ENCODE data around the gene ATG16L1. TPM values are rescaled to one million over a fixed set of nuclear protein-coding genes. Genes with fewer than 3 reads are reported as not detected.

The ATG16L1 gene
- total RNA-seq, 4 donors from 2014 or later = 46.4 to 125 (median 58.4) TPM

DNA sequence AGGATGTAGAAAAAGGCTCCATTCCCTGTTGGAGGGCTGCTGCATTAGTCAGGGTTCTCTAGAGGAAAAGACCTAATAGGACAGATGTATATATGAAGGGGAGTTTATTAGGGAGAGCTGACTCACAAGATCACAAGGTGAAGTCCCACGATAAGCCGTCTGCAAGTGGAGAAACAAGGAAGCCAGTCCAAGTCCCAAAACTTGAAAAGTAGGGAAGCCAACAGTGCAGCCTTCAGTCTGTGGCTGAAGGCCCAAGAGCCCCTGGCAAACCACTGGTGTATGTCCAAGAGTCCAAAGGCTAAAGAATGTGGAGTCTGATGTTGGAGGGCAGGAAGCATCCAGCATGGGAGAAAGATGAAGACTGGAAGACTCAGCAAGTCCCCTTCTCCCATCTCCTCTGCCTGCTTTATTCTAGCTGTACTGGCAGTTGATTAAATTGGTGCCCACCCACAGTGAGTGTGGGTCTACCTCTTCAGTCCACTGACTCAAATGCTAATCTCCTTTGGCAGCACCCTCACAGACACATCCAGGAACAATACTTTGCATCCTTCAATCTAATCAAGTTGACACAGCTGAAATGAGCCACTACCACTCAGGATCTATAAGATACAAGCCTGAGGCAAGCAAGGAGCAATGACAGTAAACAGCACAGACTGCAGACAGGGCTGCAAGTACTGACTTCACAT, 30.0 kb upstream of the ATG16L1 start:
- Histone ChIP-seq H3K36me3 (no peaks in the 10 kb centered on the region), H3K27ac (no peak overlapping the region)
- DNase-seq = no peak

GRCh38 chr2:233223059-233223894, 28.2 kb upstream of the ATG16L1 start:
- DNase-seq = no peak
- no peaks in the 10 kb centered on the region for H3K27me3 ChIP-seq
- H3K4me3 ChIP-seq = no peak overlapping the region
- TF ChIP-seq CTCF (IDR thresholded peaks at IDR 0.05) (no peak), POLR2A (IDR thresholded peaks at IDR 0.05) (no peak)
- no peaks in the 10 kb centered on the region for H3K36me3 ChIP-seq
- no peak overlapping the region for H3K27ac ChIP-seq
- no peaks in the 10 kb centered on the region for H3K4me1 ChIP-seq
- no peaks in the 10 kb centered on the region for H3K9me3 ChIP-seq

More for the DNA sequence above, 30.0 kb upstream of the ATG16L1 start:
- H3K27me3 ChIP-seq = no peaks in the 10 kb centered on the region
- no peaks in the 10 kb centered on the region for H3K9me3 ChIP-seq
- H3K4me1 ChIP-seq = no peaks in the 10 kb centered on the region
- no peak overlapping the region for H3K4me3 ChIP-seq
- TF ChIP-seq POLR2A (IDR thresholded peaks at IDR 0.05) (no peak), CTCF (IDR thresholded peaks at IDR 0.05) (no peak)

DNA sequence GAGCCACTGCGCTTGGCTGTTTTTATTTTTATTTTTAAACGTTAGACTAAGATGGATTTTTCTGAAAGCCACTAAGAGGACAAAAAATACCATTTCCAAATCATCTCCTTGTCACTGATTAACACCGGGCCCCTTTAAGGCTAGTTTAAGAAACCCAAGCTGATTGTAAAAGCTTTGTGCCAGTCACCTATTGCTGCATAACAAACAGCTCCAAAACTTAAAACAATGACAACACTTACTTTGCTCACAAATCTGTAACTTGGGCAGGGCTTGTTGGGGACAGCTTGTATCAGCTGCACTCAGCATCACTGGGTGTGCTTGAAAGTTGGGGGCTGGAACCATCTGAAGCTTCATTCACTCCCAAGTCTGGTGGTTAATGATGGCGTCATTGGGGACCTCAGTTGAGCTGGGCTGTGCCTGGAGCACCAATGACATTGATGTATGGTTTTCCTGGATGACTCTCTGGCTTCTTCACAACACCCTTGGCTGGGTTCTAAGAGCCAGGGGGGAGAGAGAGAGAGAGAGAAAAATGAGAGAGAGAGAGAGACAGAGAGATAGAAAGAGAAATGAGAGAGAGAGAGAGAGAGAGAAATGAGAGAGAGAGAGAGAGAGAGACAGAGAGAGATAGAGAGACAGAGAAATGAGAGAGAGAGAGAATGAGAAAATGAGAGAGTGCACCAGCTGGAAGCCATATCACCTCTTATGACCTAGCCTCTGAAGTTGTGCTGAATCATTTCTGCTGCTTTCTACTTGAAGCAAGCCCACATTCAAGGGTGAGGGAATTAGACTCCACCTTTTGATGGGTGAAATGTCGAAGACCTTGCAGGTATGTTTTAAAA, 26.0 kb upstream of the ATG16L1 start:
- Histone ChIP-seq H3K27ac (no peak overlapping the region), H3K4me1 (no peaks in the 10 kb centered on the region), H3K4me3 (no peak overlapping the region), H3K27me3 (no peaks in the 10 kb centered on the region), H3K36me3 (no peaks in the 10 kb centered on the region), H3K9me3 (no peaks in the 10 kb centered on the region)
- TF ChIP-seq POLR2A (IDR thresholded peaks at IDR 0.05) = no peak
- no peak for TF ChIP-seq CTCF (IDR thresholded peaks at IDR 0.05)
- DNase-seq = no peak

- no peak for TF ChIP-seq CTCF (IDR thresholded peaks at IDR 0.05)
- no peak for TF ChIP-seq POLR2A (IDR thresholded peaks at IDR 0.05)
- Histone ChIP-seq H3K27ac (no peak overlapping the region), H3K9me3 (no peaks in the 10 kb centered on the region), H3K27me3 (no peaks in the 10 kb centered on the region), H3K4me1 (no peaks in the 10 kb centered on the region), H3K36me3 (no peaks in the 10 kb centered on the region), H3K4me3 (no peak overlapping the region)
- DNase-seq = no peak
Measured at GRCh38 chr2:233226511-233227031, 24.9 kb upstream of the ATG16L1 start.

- H3K4me3 ChIP-seq = no peak overlapping the region
- H3K27me3 ChIP-seq = no peaks in the 10 kb centered on the region
- H3K27ac ChIP-seq = no peak overlapping the region
- no peaks in the 10 kb centered on the region for H3K36me3 ChIP-seq
- no peak for TF ChIP-seq CTCF (IDR thresholded peaks at IDR 0.05)
- no peak for TF ChIP-seq POLR2A (IDR thresholded peaks at IDR 0.05)
- H3K9me3 ChIP-seq = no peaks in the 10 kb centered on the region
- no peak for DNase-seq
- H3K4me1 ChIP-seq = no peaks in the 10 kb centered on the region
Measured at GRCh38 chr2:233227346-233227978, 24.0 kb upstream of the ATG16L1 start.
